Purkinje cell (primary cell): ENCODE measurements around the gene NUDT7. TPM values are rescaled to one million over a fixed set of nuclear protein-coding genes. Genes with fewer than 3 reads are reported as not detected.

Experiments
- polyA plus RNA-seq: library from polyadenylated mRNA; unstranded; fragments of >200 nt; fragmentation: Nextera tagmentation; gene quantifications from 2 replicates; pipeline ENCODE4 v1.2.1, GENCODE V29; 2014

NUDT7 gene
- polyA plus RNA-seq: 35.1 and 67.7 TPM in 2 replicates

GRCh38 chr16:77722309-77723107 is at the start of gene NUDT7:
TSS of gene NUDT7 (plus strand) at chr16:77722514. CDS start at chr16:77722583, 69 bp downstream.

GRCh38 chr16:77788181-77789084 is 66.1 kb downstream of the NUDT7 start, which contains the start of gene VAT1L:
TSS of gene VAT1L (plus strand) at chr16:77788564. CDS start at chr16:77788683, 119 bp downstream.

Other genes starting within 250 kb of the NUDT7 start
- 32.7 and 43.6 TPM in 2 replicates for gene VAT1L, start 66.0 kb downstream of the NUDT7 start, polyA plus RNA-seq